Activated naive CD4-positive, alpha-beta T cell treated with anti-CD3 and anti-CD28 coated beads for 36 hours (primary cell): Measurements from ENCODE around the gene CREB5. TPM values are rescaled to one million over a fixed set of nuclear protein-coding genes. Genes with fewer than 3 reads are reported as not detected.

Experiments used
- CTCF ChIA-PET: fragments of 350-600 bp; sonication (Branson Sonifier 250); formaldehyde crosslinking; loops from one replicate; lab custom pipeline; 2021; ENCODE audit warnings: antibody characterized with exemption; lab: Charles Lee
- DNase-seq: peaks from one replicate; pipeline ENCODE4 v3.0.0-alpha.2; 2020
- H3K27ac Mint-ChIP-seq: one replicate; pipeline ENCODE4 v1.8.0; 2021; ENCODE audit warnings: mild to moderate bottlenecking, mixed read lengths
- H3K27me3 Mint-ChIP-seq: one replicate; pipeline ENCODE4 v1.8.0; 2021; ENCODE audit warnings: low read depth, mixed read lengths
- H3K36me3 Mint-ChIP-seq: one replicate; pipeline ENCODE4 v1.8.0; 2021; ENCODE audit warnings: low read depth, mixed read lengths
- H3K4me1 Mint-ChIP-seq: one replicate; pipeline ENCODE4 v1.8.0; 2021; ENCODE audit warnings: low read depth, mixed read lengths
- H3K4me3 Mint-ChIP-seq: one replicate; pipeline ENCODE4 v1.8.0; 2021; ENCODE audit warnings: mild to moderate bottlenecking, moderate library complexity, mixed read lengths
- H3K9me3 Mint-ChIP-seq: one replicate; pipeline ENCODE4 v1.8.0; 2021; ENCODE audit warnings: mixed read lengths
- intact Hi-C: fragments of 100-400 bp; cut with micrococcal nuclease; formaldehyde crosslinking; loops from one replicate; pipeline ENCODE4 v1.15.1; 2023
- total RNA-seq, 2 experiments: library from RNA; stranded (reverse); gene quantifications; one replicate each; pipeline ENCODE4 v1.2.3, GENCODE V29; 2021

Gene CREB5, protein sequence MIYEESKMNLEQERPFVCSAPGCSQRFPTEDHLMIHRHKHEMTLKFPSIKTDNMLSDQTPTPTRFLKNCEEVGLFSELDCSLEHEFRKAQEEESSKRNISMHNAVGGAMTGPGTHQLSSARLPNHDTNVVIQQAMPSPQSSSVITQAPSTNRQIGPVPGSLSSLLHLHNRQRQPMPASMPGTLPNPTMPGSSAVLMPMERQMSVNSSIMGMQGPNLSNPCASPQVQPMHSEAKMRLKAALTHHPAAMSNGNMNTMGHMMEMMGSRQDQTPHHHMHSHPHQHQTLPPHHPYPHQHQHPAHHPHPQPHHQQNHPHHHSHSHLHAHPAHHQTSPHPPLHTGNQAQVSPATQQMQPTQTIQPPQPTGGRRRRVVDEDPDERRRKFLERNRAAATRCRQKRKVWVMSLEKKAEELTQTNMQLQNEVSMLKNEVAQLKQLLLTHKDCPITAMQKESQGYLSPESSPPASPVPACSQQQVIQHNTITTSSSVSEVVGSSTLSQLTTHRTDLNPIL
- under 1 TPM; 0.30 to 0.48 TPM for total RNA-seq

DNA sequence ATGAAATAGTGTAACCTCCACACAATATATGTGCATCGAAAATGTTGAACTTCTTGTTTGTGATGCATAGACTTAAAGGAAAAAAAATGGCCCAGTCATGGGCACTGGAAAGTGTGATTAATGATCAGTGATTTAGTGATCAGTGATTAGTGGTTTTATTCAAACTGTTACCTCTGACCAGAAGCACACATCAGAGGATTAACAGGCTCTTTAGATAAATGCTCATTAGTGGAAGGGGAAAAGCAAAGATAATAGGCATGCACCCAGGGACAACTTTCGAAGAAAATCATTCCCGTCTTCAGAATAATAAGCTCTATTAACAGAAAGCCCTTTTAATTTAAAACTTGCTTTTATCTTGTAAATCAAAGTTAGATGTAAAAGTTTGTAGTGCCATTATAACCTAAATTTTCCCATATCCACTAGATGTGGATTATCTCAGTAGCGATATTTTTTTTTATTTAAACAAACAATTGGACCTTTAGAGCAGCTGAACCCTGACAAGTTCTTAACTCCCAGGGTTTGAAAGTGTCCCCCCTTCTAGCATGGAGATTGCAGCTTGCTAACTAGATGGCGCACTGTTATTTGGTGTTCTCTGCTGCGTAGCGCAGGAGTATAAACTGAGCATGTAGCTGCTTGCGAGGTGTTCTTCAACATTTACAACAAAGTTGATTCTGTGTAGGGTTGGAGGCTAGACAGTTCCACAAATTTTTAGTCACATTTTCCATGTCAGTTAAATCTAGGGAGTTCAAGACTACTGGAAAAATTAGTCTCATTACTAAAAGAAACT, at the start of gene CREB5:
Gene CREB5, plus strand, starts transcription at position 643 of the 787 bp plus-strand sequence. CDS start 397 bp downstream, outside the sequence.
- CTCF ChIA-PET: interaction anchor here (0.5 to 1.7 kb wide), 5 partner anchors 23 to 745 kb away, joined by 3 to 4 read pairs (median 3); no protein-coding TSS in a partner anchor
- peaks cover 60% of the 10 kb centered on the region for H3K27me3 Mint-ChIP-seq
- no peaks in the 10 kb centered on the region for H3K9me3 Mint-ChIP-seq
- no peak within 1 kb of the TSS for H3K27ac Mint-ChIP-seq
- no peak for DNase-seq
- intact Hi-C loops: loop anchor here (1.0 to 2.0 kb wide), 3 partner anchors 31 to 443 kb away; no protein-coding TSS in a partner anchor
- peaks cover 31% of the 10 kb centered on the region for H3K4me1 Mint-ChIP-seq
- H3K36me3 Mint-ChIP-seq: no peaks in the 10 kb centered on the region
- no peak within 1 kb of the TSS for H3K4me3 Mint-ChIP-seq

DNA sequence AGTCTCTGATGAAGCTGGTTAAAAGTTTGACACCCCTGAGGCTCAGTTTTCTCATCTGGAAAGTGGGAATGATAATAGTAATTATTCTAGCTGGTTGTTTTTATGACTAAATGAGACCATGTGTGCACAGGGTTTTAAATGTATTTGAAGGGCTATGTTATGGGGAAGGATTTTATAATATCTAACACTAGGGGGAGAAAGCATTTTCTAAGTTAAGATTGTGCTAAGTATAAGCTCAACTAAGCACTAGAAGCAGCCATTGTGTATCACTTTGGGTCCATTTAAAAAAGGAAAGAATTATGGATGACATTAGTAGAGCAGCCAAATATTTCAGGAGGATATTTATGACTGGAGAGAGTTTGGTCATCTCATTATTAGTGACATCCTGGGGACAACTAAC, 49.5 kb upstream of the CREB5 start:
- Mint-ChIP-seq H3K9me3 (peaks cover 8% of the 10 kb centered on the region), H3K27ac (no peak overlapping the region), H3K4me1 (peaks cover 3% of the 10 kb centered on the region), H3K27me3 (peaks cover 6% of the 10 kb centered on the region), H3K36me3 (no peaks in the 10 kb centered on the region), H3K4me3 (no peak overlapping the region)
- no peak for DNase-seq
- intact Hi-C loops: no loop called here
- CTCF ChIA-PET: interaction anchor here (0.5 to 2.4 kb wide), 9 partner anchors 14 to 302 kb away, joined by 3 to 11 read pairs (median 5); no protein-coding TSS in a partner anchor

DNA sequence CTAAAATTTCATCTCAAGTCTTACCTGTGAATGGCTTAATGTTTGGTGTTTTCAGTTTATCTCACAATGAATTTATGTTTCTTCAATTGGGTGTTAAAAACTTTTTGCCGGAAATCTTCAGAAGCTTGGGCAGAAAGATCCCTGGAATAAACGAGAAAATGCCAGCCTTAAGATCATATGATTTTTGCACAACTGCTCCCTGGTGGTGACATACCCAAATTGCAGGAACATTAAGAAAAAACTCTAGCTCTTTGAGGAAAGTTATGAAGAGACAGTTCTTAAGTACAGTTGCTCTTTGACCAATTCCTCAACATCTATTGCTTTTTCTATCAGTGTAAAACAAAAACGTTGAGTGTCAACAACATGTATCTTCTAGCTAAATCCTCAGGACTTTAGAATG, 48.2 kb upstream of the CREB5 start:
- peaks cover 3% of the 10 kb centered on the region for H3K4me1 Mint-ChIP-seq
- no peak overlapping the region for H3K27ac Mint-ChIP-seq

GRCh38 chr7:28369523-28369922, 42.8 kb upstream of the CREB5 start:
- no peak overlapping the region for H3K27ac Mint-ChIP-seq
- H3K9me3 Mint-ChIP-seq: peaks cover 4% of the 10 kb centered on the region
- intact Hi-C loops: no loop called here
- H3K36me3 Mint-ChIP-seq: no peaks in the 10 kb centered on the region
- CTCF ChIA-PET: interaction anchor here (0.6 to 1.9 kb wide), 3 partner anchors 72 to 367 kb away, joined by 3 to 4 read pairs (median 3); no protein-coding TSS in a partner anchor
- peaks cover 10% of the 10 kb centered on the region for H3K27me3 Mint-ChIP-seq
- H3K4me3 Mint-ChIP-seq: no peak overlapping the region
- no peak for DNase-seq
- H3K4me1 Mint-ChIP-seq: no peaks in the 10 kb centered on the region

More for the DNA sequence above, 48.2 kb upstream of the CREB5 start:
- H3K4me3 Mint-ChIP-seq: no peak overlapping the region
- H3K36me3 Mint-ChIP-seq: no peaks in the 10 kb centered on the region
- intact Hi-C loops: loop anchor here (1.0 kb wide), 1 partner anchor 67 kb away; no protein-coding TSS in a partner anchor
- H3K9me3 Mint-ChIP-seq: peaks cover 8% of the 10 kb centered on the region
- no peak for DNase-seq
- CTCF ChIA-PET: interaction anchor here (0.9 to 2.4 kb wide), 5 partner anchors 13 to 156 kb away, joined by 3 to 11 read pairs (median 3); no protein-coding TSS in a partner anchor
- peaks cover 7% of the 10 kb centered on the region for H3K27me3 Mint-ChIP-seq

DNA sequence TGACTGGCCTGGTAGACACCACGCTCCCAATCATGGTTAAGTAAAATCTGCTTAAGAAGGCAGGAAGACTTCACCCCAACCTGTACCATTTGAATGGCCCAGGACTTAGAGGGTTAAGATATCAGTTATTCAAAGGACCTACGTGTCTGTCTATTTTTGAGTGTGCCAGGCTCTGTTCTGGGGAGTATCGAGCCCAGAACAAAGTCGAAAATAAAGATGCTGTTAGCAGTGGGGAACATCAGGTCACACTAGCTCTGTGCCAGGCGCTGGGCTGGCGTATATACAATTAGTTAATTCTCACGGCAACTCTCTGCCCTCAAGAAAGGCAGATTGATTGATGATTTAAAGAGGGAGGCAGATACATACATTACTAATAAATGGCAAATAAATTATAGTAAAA, 40.5 kb upstream of the CREB5 start:
- CTCF ChIA-PET: interaction anchor here (0.6 kb wide), 1 partner anchor 18 kb away, joined by 3 read pairs; no protein-coding TSS in a partner anchor
- H3K4me3 Mint-ChIP-seq: no peak overlapping the region
- no peak for DNase-seq

GRCh38 chr7:28373990-28374389, 38.3 kb upstream of the CREB5 start:
- CTCF ChIA-PET: no interaction called here
- H3K27ac Mint-ChIP-seq: no peak overlapping the region
- peaks cover 9% of the 10 kb centered on the region for H3K27me3 Mint-ChIP-seq
- no peak overlapping the region for H3K4me3 Mint-ChIP-seq
- no peak for DNase-seq
- intact Hi-C loops: no loop called here
- no peaks in the 10 kb centered on the region for H3K9me3 Mint-ChIP-seq
- H3K36me3 Mint-ChIP-seq: no peaks in the 10 kb centered on the region
- H3K4me1 Mint-ChIP-seq: no peaks in the 10 kb centered on the region

More for the DNA sequence above, 40.5 kb upstream of the CREB5 start:
- no peak overlapping the region for H3K27ac Mint-ChIP-seq
- H3K4me1 Mint-ChIP-seq: no peaks in the 10 kb centered on the region
- intact Hi-C loops: no loop called here
- no peaks in the 10 kb centered on the region for H3K9me3 Mint-ChIP-seq
- peaks cover 11% of the 10 kb centered on the region for H3K27me3 Mint-ChIP-seq
- no peaks in the 10 kb centered on the region for H3K36me3 Mint-ChIP-seq

DNA sequence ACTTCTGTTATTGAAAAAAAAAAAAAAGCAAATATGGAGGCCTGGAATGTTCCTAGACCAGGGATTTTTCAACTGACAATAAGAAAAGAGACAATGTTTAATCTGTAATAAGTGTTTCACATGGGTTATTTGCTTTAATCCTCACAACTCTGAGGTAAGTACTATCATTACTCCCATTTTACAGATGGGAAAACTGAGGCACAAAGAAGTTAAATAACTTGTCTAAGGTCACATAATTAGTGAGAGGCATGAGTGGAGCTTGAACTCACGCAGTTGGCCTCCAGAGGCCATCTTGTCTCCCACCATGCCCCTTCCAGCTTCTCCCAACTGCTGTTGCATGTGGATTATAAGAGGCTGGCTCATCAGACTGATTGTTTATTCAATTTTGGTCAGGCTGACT, 36.6 kb upstream of the CREB5 start:
- H3K4me1 Mint-ChIP-seq: no peaks in the 10 kb centered on the region
- CTCF ChIA-PET: interaction anchor here (1.6 kb wide), 1 partner anchor 13 kb away, joined by 6 read pairs; no protein-coding TSS in a partner anchor
- H3K4me3 Mint-ChIP-seq: no peak overlapping the region

DNA sequence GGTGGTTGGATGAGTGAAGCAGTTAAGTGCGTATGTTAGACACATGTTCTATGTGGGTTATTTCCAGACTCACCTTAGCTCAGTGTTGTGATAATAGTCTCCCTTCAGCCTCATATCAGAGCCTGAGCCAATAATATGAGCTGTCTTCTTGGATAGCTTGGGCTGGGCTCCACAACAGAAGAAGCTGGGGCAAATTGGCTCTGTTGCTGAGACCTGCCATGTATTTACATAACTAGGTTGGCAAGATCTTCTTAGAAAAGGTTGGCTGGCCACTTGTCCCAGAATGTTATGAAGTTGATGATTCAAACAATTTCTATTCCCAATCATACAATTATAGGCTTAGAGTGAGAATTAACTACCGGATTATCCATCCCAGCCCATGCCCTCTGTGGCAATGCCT, 35.7 kb upstream of the CREB5 start:
- Mint-ChIP-seq H3K27ac (no peak overlapping the region), H3K4me3 (no peak overlapping the region), H3K4me1 (no peaks in the 10 kb centered on the region), H3K9me3 (no peaks in the 10 kb centered on the region), H3K27me3 (peaks cover 14% of the 10 kb centered on the region), H3K36me3 (no peaks in the 10 kb centered on the region)
- intact Hi-C loops: no loop called here
- CTCF ChIA-PET: interaction anchor here (1.6 kb wide), 1 partner anchor 14 kb away, joined by 6 read pairs; no protein-coding TSS in a partner anchor
- DNase-seq: no peak

More for the DNA sequence above, 36.6 kb upstream of the CREB5 start:
- Mint-ChIP-seq H3K27me3 (peaks cover 12% of the 10 kb centered on the region), H3K36me3 (no peaks in the 10 kb centered on the region), H3K27ac (no peak overlapping the region), H3K9me3 (no peaks in the 10 kb centered on the region)
- intact Hi-C loops: no loop called here
- no peak for DNase-seq

- intact Hi-C loops: no loop called here
- Mint-ChIP-seq H3K9me3 (no peaks in the 10 kb centered on the region), H3K27me3 (peaks cover 11% of the 10 kb centered on the region), H3K4me1 (no peaks in the 10 kb centered on the region), H3K36me3 (no peaks in the 10 kb centered on the region), H3K27ac (no peak overlapping the region), H3K4me3 (no peak overlapping the region)
- CTCF ChIA-PET: interaction anchor here (1.0 to 1.5 kb wide), 3 partner anchors 9 to 82 kb away, joined by 3 to 7 read pairs (median 5); no protein-coding TSS in a partner anchor
- no peak for DNase-seq
These were observed 33.7 kb upstream of the CREB5 start for GRCh38 chr7:28378574-28379149.

DNA sequence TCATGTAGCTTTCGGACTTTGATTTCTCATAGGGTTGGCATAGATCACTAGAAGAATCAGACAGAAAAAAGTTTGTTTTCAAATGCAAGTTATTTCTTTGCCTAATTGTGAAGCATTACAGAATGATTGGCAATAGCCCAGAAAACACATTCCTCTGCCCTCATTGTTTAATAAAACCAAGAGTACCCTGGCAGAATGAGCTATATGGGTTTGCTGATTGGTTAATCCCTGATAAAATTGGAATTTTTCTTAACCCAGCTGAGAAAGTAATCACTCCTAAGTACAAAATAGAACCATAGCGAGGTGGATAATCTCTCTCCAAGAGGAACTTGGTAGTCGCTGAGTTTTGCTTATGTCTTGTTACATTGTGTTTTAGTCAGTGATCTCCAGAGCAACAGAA, 30.9 kb upstream of the CREB5 start:
- CTCF ChIA-PET: no interaction called here
- no peak for DNase-seq
- intact Hi-C loops: no loop called here
- Mint-ChIP-seq H3K9me3 (no peaks in the 10 kb centered on the region), H3K4me1 (no peaks in the 10 kb centered on the region), H3K27me3 (peaks cover 5% of the 10 kb centered on the region), H3K27ac (no peak overlapping the region), H3K36me3 (no peaks in the 10 kb centered on the region), H3K4me3 (no peak overlapping the region)

- Mint-ChIP-seq H3K4me1 (no peaks in the 10 kb centered on the region), H3K4me3 (no peak overlapping the region), H3K36me3 (no peaks in the 10 kb centered on the region), H3K9me3 (no peaks in the 10 kb centered on the region), H3K27me3 (peaks cover 7% of the 10 kb centered on the region), H3K27ac (no peak overlapping the region)
- CTCF ChIA-PET: no interaction called here
- DNase-seq: no peak
- intact Hi-C loops: no loop called here
These were observed 30.2 kb upstream of the CREB5 start for GRCh38 chr7:28382144-28382543.
